ENCODE results near the gene KCNG2.
A peak's percentile ranks its signal among the peaks of the same experiment; 100 is the strongest.

KCNG2 gene

DNA sequence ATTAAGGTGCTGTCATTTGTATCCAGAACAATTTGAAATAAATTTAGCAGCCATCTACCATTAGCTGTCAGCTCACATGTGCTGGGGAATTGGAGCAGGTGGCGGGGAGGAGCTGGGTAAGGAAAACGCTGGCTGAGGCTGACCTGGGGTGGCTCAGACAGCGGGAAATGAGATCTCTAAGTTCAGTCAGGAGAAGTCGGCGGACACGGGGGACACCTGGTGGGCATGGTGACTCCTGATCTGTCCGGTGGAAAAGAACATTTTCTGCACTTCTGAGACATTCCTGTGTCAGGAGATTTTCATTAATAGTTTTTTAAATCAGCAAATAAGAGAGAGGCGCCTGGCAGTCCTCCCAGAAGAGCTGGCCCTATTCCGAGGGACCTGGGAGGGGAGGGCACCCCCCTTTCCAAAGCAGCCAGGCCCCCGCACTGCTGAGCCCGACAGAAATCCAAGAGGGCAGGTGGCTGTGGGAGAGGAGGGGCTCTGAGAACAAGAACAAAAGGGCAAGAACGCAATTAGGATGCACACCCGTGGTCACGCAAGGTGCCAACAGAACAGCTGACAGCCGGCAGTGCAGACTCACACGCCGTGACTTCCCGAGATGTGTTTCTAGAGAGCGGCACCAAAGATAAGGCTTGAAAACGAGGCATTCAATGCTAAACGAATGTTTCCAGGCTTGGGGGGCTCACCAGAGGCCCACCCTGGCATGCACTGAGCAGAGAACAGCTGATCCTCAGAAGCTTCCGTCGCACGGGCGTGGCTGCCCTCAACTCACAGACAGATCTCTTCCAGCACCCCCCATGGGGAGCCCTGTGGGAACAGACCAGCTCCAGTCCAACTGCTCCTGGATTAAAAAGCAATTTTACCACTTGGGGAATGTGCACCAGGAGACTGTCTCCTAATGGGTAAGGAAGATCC is 127.3 kb downstream of the KCNG2 start:
- H3K4me3 ChIP-seq (ENCODE audit: low read length): no peak overlapping the region
- TF ChIP-seq, protein P1, sequence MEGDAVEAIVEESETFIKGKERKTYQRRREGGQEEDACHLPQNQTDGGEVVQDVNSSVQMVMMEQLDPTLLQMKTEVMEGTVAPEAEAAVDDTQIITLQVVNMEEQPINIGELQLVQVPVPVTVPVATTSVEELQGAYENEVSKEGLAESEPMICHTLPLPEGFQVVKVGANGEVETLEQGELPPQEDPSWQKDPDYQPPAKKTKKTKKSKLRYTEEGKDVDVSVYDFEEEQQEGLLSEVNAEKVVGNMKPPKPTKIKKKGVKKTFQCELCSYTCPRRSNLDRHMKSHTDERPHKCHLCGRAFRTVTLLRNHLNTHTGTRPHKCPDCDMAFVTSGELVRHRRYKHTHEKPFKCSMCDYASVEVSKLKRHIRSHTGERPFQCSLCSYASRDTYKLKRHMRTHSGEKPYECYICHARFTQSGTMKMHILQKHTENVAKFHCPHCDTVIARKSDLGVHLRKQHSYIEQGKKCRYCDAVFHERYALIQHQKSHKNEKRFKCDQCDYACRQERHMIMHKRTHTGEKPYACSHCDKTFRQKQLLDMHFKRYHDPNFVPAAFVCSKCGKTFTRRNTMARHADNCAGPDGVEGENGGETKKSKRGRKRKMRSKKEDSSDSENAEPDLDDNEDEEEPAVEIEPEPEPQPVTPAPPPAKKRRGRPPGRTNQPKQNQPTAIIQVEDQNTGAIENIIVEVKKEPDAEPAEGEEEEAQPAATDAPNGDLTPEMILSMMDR (conservative IDR thresholded peaks at IDR 0.05; ENCODE audit: low read depth, low read length): peak; percentile 45
- peak; percentile 39 for DNase-seq (ENCODE audit: low read depth)

DNA sequence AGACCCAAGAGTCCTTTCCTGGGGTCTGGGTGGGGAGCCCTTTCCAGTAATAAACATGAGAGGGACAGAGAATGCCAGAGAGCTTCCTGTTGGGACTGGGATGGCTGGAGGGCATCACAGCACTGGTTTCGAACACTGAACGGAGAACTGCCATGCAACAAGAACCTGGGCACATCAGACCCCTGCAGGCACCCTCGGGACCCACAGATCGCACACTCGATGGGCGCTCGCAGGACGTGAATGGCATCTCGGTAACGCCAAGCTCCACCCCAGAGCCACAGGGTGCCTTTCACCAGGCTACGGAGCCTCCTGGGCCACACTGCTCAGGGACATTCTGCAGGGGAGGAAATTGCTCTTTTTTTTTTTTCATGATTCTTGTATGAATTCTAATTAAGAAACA is 128.6 kb downstream of the KCNG2 start:
- no peak for DNase-seq (ENCODE audit: low read depth)
- TF ChIP-seq, protein P1 (conservative IDR thresholded peaks at IDR 0.05; ENCODE audit: low read depth, low read length): no peak

DNA sequence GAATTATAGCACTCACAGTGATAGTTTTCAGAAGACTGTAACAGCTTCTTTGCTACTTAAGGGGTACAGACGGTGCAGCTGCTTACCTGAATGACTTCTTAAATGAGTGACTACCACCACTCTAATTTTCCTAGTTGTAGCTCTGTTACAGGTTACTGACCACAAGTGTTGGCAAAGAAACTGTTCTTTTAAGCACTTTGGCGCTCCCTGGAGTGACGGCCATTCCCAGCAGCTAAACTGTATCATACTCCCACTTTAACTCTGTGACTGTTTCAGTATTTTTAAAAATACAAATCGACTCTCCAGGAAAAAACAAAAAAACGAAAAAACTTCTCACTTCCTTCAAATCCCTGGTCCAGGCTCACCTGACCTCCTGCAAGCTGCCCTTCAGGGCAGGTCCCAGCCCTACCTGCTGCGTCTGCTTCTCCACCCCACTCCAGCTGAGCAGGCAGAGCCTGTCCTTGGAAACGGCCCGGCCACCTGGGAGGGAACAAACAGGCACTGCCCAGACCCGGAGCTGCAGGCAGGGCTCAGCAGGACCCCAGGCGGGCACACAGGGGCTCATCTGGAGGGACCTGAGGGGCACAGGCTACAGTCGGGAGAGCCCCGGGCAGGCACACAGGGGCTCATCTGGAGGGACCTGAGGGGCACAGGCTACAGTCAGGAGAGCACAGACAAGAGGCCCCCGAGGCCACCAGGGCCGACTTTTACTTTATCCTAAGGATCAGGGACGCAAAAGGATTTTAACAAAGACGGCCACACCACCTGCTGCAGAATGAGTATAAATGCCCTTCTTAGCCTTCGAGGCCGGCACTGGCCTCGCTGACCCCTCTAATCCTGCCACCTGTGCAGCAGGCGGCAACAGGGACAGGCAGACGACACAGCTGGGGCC is 129.2 kb downstream of the KCNG2 start:
- no peak overlapping the region for H3K4me3 ChIP-seq (ENCODE audit: low read length)
- no peak for DNase-seq (ENCODE audit: low read depth)
- TF ChIP-seq, protein P1 (conservative IDR thresholded peaks at IDR 0.05; ENCODE audit: low read depth, low read length): no peak

More for the DNA sequence above, 128.6 kb downstream of the KCNG2 start:
- no peak overlapping the region for H3K4me3 ChIP-seq (ENCODE audit: low read length)

DNA sequence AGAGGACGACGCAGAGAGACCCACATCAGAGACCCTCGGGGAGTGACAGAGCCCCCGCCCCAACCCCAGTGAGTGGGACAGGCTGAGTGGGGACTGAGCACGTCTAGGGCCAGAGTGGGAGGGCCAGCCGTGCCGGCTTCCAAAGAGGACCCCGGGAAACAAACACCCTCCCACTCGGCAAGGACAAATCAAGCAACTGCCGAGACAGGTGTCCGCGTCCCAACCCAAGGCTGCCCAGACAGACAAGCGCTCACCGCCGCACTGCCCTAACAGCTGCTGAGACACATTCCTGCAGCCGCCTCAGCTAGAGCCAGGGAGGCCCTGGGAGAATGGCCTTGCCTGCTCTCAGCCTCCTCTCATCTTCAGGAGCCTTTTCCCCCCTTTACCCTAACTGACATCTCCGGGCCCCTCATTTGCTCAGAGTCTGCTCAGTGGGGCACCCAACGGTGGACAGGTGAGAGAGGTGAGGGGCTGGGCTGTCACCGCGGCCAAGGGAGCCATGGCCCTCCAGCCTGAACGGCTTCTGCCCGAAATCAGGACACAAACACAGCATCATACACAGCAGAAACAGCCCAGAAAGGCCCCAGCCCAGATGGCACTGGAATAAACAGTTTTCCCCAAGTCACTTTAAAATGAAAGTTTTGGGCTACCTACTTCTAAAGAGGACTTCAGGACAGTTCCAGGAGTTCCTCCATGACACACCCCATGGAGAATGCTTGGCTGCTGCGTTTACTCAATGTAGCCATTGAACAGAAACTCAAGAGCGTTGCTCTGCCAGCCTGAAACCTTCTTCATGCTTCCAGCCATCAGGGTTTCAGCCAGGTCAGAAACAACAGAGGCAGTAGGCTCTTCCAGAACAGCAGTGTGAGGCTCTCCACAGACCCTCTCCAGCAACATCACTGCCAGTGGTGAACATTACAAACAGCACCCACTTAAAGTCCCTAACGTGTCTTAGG is 130.1 kb downstream of the KCNG2 start:
- DNase-seq (ENCODE audit: low read depth): no peak
- no peak overlapping the region for H3K4me3 ChIP-seq (ENCODE audit: low read length)
- TF ChIP-seq, protein P1 (conservative IDR thresholded peaks at IDR 0.05; ENCODE audit: low read depth, low read length): no peak

DNA sequence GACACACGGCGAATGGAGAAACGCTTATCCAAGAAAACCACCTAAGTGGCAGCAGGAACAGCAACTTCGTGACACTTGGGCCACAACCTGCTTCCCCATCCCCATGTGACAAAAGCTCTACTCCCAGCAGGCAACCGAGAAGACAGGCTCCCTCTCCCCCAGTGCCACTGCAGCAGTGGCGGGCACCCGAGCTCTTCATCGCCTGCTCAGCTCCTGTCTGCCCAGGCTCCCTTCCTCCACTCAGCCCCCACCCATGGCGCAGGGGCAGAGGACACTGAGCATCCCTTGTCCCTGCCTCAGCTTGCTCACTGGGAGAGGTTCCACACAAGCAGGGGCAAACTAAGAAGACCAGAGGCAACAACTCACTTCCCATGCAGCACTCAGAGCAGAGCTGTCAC is 130.8 kb downstream of the KCNG2 start:
- DNase-seq (ENCODE audit: low read depth): no peak
- no peak overlapping the region for H3K4me3 ChIP-seq (ENCODE audit: low read length)
- TF ChIP-seq, protein P1 (conservative IDR thresholded peaks at IDR 0.05; ENCODE audit: low read depth, low read length): no peak

DNA sequence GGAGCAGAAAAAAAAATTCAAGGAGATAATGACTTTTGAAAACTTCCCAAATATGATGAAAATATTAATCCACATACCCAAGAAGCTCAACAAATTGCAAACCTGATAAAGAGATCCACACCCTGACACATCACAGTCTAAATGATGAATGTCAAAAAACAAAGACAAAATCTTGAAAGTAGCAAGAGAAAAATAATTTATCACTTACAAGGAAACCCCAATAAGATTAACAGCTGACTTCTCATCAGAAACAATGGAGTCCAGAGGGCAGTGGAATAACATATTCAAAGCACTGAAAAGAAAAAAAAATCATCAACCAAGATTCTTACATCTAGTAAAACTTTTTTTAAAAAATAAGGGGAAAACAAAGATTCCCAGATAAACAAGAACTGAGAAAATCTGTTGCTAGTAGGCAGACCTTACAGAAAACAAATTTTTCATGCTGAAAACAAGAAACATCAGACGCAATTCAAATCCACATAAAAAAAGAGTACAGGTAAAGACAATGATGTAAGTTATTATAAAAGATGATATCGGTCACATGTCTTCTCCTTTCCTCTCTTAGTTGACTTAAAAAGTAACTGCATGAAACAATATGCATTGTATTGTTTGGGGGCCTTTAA is 132.4 kb downstream of the KCNG2 start:
- TF ChIP-seq, protein P1 (conservative IDR thresholded peaks at IDR 0.05; ENCODE audit: low read depth, low read length): no peak
- DNase-seq (ENCODE audit: low read depth): no peak
- no peak overlapping the region for H3K4me3 ChIP-seq (ENCODE audit: low read length)

All from retinal pigment epithelial cell (primary cell).